ENCODE measurements around the gene ZNF469. TPM values are rescaled to one million over a fixed set of nuclear protein-coding genes. Genes with fewer than 3 reads are reported as not detected.

ZNF469 gene
- polyA plus RNA-seq, 3 donors = 0.02 to 0.16 (median 0.10) TPM

DNA sequence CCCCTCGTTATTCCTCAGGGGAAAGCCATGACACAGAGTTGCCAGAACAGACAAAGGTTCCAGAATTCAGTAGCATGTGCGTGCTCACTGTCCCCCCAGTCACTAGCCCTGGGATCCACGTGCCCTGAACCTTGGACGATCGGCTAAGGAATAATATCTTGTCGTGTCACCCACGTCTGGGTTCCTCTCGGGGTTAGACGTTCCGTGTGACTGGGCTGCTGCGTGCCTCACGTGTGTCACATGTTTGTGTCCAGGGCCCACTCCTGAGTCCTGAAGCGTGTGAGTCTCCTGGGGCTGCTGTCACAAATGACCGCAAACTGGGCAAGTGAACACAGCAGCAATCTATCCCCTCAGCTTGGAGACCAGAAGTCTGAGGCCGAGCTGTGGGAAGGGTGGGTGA is 12.4 kb upstream of the ZNF469 start:
- no peaks in the 10 kb centered on the region for H3K36me3 Mint-ChIP-seq
- TF ChIP-seq, protein P1, sequence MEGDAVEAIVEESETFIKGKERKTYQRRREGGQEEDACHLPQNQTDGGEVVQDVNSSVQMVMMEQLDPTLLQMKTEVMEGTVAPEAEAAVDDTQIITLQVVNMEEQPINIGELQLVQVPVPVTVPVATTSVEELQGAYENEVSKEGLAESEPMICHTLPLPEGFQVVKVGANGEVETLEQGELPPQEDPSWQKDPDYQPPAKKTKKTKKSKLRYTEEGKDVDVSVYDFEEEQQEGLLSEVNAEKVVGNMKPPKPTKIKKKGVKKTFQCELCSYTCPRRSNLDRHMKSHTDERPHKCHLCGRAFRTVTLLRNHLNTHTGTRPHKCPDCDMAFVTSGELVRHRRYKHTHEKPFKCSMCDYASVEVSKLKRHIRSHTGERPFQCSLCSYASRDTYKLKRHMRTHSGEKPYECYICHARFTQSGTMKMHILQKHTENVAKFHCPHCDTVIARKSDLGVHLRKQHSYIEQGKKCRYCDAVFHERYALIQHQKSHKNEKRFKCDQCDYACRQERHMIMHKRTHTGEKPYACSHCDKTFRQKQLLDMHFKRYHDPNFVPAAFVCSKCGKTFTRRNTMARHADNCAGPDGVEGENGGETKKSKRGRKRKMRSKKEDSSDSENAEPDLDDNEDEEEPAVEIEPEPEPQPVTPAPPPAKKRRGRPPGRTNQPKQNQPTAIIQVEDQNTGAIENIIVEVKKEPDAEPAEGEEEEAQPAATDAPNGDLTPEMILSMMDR (IDR thresholded peaks at IDR 0.05) = no peak
- no peaks in the 10 kb centered on the region for H3K4me1 Mint-ChIP-seq
- Histone ChIP-seq H2AFZ (ENCODE audit: insufficient read depth, low read depth, low read length, poor library complexity, severe bottlenecking) (no peak overlapping the region), H3K36me3 (replicated peaks in 1 of 2; ENCODE audit: control insufficient read depth in 1 of 2, insufficient read depth in 2 of 2, low read length in 2 of 2) (no peaks in the 10 kb centered on the region), H3K9ac (ENCODE audit: insufficient read depth, low read length, poor library complexity, severe bottlenecking) (no peak overlapping the region), H3K9me3 (replicated peaks in 1 of 2; ENCODE audit: control insufficient read depth in 1 of 2, insufficient read depth in 1 of 2, low read length in 2 of 2) (no peaks in the 10 kb centered on the region), H3K4me3 (replicated peaks in 1 of 3; ENCODE audit: low read depth in 2 of 3, low read length in 3 of 3) (no peak overlapping the region), H4K20me1 (ENCODE audit: insufficient read depth, low read length) (no peaks in the 10 kb centered on the region), H3K27me3 (ENCODE audit: control insufficient read depth in 2 of 2, insufficient read depth in 2 of 2, low read length in 2 of 2) (no peaks in the 10 kb centered on the region), H3K4me2 (replicated peaks; ENCODE audit: extremely low read depth, low read length, poor library complexity, severe bottlenecking) (no peak overlapping the region), H3K79me2 (ENCODE audit: insufficient read depth, low read length) (no peaks in the 10 kb centered on the region), H3K4me1 (ENCODE audit: control insufficient read depth in 1 of 2, insufficient read depth in 2 of 2, low read length in 2 of 2) (no peaks in the 10 kb centered on the region), H3K27ac (ENCODE audit: low read depth in 1 of 2, low read length in 2 of 2) (no peak overlapping the region)
- H3K27ac Mint-ChIP-seq = no peak overlapping the region
- no peak for DNase-seq
- 94% methylated on average over 15 of the region's 15 CpGs for WGBS (ENCODE audit: insufficient coverage)
- no peak overlapping the region for H3K4me3 Mint-ChIP-seq
- H3K9me3 Mint-ChIP-seq = peaks cover 0 to 4% (median 0%) of the 10 kb centered on the region in 7 donors
- intact Hi-C loops (cut with micrococcal nuclease) = loop anchor here in 1 of 2 donors (10.0 kb wide), 1 partner anchor 124 kb away; no protein-coding TSS in a partner anchor
- H3K27me3 Mint-ChIP-seq (ENCODE audit: low read depth in 3 of 3) = peaks cover 0 to 7% (median 4%) of the 10 kb centered on the region in 3 donors

DNA sequence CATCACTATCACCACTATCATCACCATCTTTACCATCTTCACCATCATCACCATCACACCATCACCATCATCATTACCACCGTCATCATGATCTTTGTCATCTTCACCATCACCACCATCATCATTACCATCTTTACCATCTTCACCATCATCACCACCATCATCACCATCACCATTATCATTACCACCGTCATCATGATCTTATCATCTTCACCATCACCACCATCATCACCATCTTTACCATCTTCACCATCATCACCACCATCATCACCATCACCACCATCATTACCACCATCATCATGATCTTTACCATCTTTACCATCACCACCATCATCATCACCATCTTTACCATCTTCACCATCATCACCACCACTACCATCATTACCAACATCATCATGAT is 10.2 kb upstream of the ZNF469 start:
- Histone ChIP-seq H3K4me3 (replicated peaks in 1 of 3; ENCODE audit: low read depth in 2 of 3, low read length in 3 of 3) (no peak overlapping the region), H3K27ac (ENCODE audit: low read depth in 1 of 2, low read length in 2 of 2) (no peak overlapping the region), H3K9ac (ENCODE audit: insufficient read depth, low read length, poor library complexity, severe bottlenecking) (no peak overlapping the region), H3K36me3 (replicated peaks in 1 of 2; ENCODE audit: control insufficient read depth in 1 of 2, insufficient read depth in 2 of 2, low read length in 2 of 2) (no peaks in the 10 kb centered on the region), H4K20me1 (ENCODE audit: insufficient read depth, low read length) (no peaks in the 10 kb centered on the region), H2AFZ (ENCODE audit: insufficient read depth, low read depth, low read length, poor library complexity, severe bottlenecking) (no peak overlapping the region), H3K27me3 (ENCODE audit: control insufficient read depth in 2 of 2, insufficient read depth in 2 of 2, low read length in 2 of 2) (no peaks in the 10 kb centered on the region), H3K79me2 (ENCODE audit: insufficient read depth, low read length) (no peaks in the 10 kb centered on the region), H3K9me3 (replicated peaks in 1 of 2; ENCODE audit: control insufficient read depth in 1 of 2, insufficient read depth in 1 of 2, low read length in 2 of 2) (no peaks in the 10 kb centered on the region), H3K4me1 (ENCODE audit: control insufficient read depth in 1 of 2, insufficient read depth in 2 of 2, low read length in 2 of 2) (no peaks in the 10 kb centered on the region), H3K4me2 (replicated peaks; ENCODE audit: extremely low read depth, low read length, poor library complexity, severe bottlenecking) (no peak overlapping the region)
- Mint-ChIP-seq H3K36me3 (no peaks in the 10 kb centered on the region), H3K4me3 (no peak overlapping the region), H3K4me1 (no peaks in the 10 kb centered on the region), H3K27ac (no peak overlapping the region), H3K27me3 (ENCODE audit: low read depth in 3 of 3) (peaks cover 0 to 7% (median 4%) of the 10 kb centered on the region in 3 donors), H3K9me3 (peaks cover 0 to 2% (median 0%) of the 10 kb centered on the region in 7 donors)
- intact Hi-C loops (cut with micrococcal nuclease) = loop anchor here in 1 of 2 donors (10.0 kb wide), 1 partner anchor 122 kb away; no protein-coding TSS in a partner anchor
- TF ChIP-seq, protein P1 (IDR thresholded peaks at IDR 0.05) = no peak
- 94% methylated on average over 2 of the region's 2 CpGs for WGBS (ENCODE audit: insufficient coverage)
- no peak for DNase-seq

All from CD14-positive monocyte (primary cell).